WTC11 (cell line): ENCODE results near the gene CALHM5. TPM values are rescaled to one million over a fixed set of nuclear protein-coding genes. Genes with fewer than 3 reads are reported as not detected.

Experiments used
- ATAC-seq: fragments of 200-7000 bp; cut with Tn5 transposase; 2 replicates; pipeline ENCODE4 v1.10.0; 2021; ENCODE audit warnings: mild to moderate bottlenecking, moderate library complexity
- CTCF ChIA-PET: fragments of 300-600 bp; sonication (Branson Sonifier 250); formaldehyde crosslinking; loops from one replicate; lab custom pipeline; 2021; ENCODE audit warnings: antibody characterized with exemption; lab: Charles Lee
- POLR2A ChIA-PET: fragments of 350-600 bp; sonication (Branson Sonifier 250); formaldehyde crosslinking; loops from one replicate; lab custom pipeline; 2021; ENCODE audit warnings: antibody characterized with exemption; lab: Charles Lee
- DNase-seq: peaks from one replicate; pipeline ENCODE4 v3.0.0; 2021; ENCODE audit warnings: low spot score
- H3K27ac Mint-ChIP-seq: 2 replicates; pipeline ENCODE4 v1.8.0; 2021; ENCODE audit warnings: mixed read lengths
- H3K27me3 Mint-ChIP-seq: 2 replicates; pipeline ENCODE4 v1.8.0; 2021; ENCODE audit warnings: low read depth, mild to moderate bottlenecking, moderate library complexity, mixed read lengths
- H3K36me3 Mint-ChIP-seq: 2 replicates; pipeline ENCODE4 v1.8.0; 2021; ENCODE audit warnings: mixed read lengths
- H3K4me1 Mint-ChIP-seq: 2 replicates; pipeline ENCODE4 v1.8.0; 2022; ENCODE audit warnings: mixed read lengths
- H3K4me3 Mint-ChIP-seq: 2 replicates; pipeline ENCODE4 v1.8.0; 2021; ENCODE audit warnings: mild to moderate bottlenecking, moderate library complexity, mixed read lengths
- H3K9me3 Mint-ChIP-seq: 2 replicates; pipeline ENCODE4 v1.8.0; 2021; ENCODE audit warnings: mixed read lengths
- CBFB ChIP-seq: sonication (generic); formaldehyde crosslinking; IDR thresholded peaks from 2 replicates; pipeline ENCODE4 v1.8.1; 2022; ENCODE audit warnings: mild to moderate bottlenecking, low read depth, missing genetic modification reagents
- ESRRA ChIP-seq: sonication (generic); formaldehyde crosslinking; IDR thresholded peaks from 2 replicates; pipeline ENCODE4 v1.8.1; 2022; ENCODE audit warnings: mild to moderate bottlenecking, missing genetic modification reagents, borderline replicate concordance
- ETV6 ChIP-seq: sonication (generic); formaldehyde crosslinking; IDR thresholded peaks from 2 replicates; pipeline ENCODE4 v1.8.1; 2022; ENCODE audit warnings: mild to moderate bottlenecking, missing genetic modification reagents
- FOXK1 ChIP-seq: sonication (generic); formaldehyde crosslinking; IDR thresholded peaks from 2 replicates; pipeline ENCODE4 v1.8.0; 2022; ENCODE audit warnings: mild to moderate bottlenecking, moderate library complexity, missing genetic modification reagents
- GRHL2 ChIP-seq: fragments of 250-450 bp; sonication (Bioruptor Pico); IDR thresholded peaks from 2 replicates; pipeline ENCODE4 v1.8.0; 2022; ENCODE audit warnings: mild to moderate bottlenecking, moderate library complexity; ENCODE audit not compliant: insufficient replicate concordance, severe bottlenecking
- HMGA2 ChIP-seq: fragments of 250-450 bp; sonication (Bioruptor Pico); IDR thresholded peaks from 2 replicates; pipeline ENCODE4 v1.4.0; 2021; ENCODE audit warnings: mild to moderate bottlenecking, moderate library complexity
- IRF2 ChIP-seq: sonication (generic); formaldehyde crosslinking; IDR thresholded peaks from 2 replicates; pipeline ENCODE4 v1.8.0; 2022; ENCODE audit warnings: low read depth, missing genetic modification reagents, borderline replicate concordance
- MYBL2 ChIP-seq: sonication (generic); formaldehyde crosslinking; IDR thresholded peaks from 2 replicates; pipeline ENCODE4 v1.8.1; 2023; ENCODE audit warnings: mild to moderate bottlenecking, moderate library complexity, missing genetic modification reagents
- NR3C1 ChIP-seq: sonication (generic); formaldehyde crosslinking; conservative IDR thresholded peaks from 2 replicates; pipeline ENCODE4 v1.8.1; 2023; ENCODE audit warnings: low read depth, mild to moderate bottlenecking, missing genetic modification reagents
- PRRX2 ChIP-seq: fragments of 250-450 bp; sonication (Bioruptor Pico); IDR thresholded peaks from 2 replicates; pipeline ENCODE4 v1.8.0; 2021; ENCODE audit warnings: mild to moderate bottlenecking
- SMAD3 ChIP-seq: sonication (generic); formaldehyde crosslinking; IDR thresholded peaks from 2 replicates; pipeline ENCODE4 v1.8.0; 2022; ENCODE audit warnings: missing genetic modification reagents, mild to moderate bottlenecking, borderline replicate concordance
- SOX15 ChIP-seq: fragments of 250-450 bp; sonication (Bioruptor Pico); IDR thresholded peaks from 2 replicates; pipeline ENCODE4 v1.9.0; 2021; ENCODE audit warnings: mild to moderate bottlenecking
- TEAD1 ChIP-seq: sonication (generic); formaldehyde crosslinking; IDR thresholded peaks from 2 replicates; pipeline ENCODE4 v1.8.0; 2022; ENCODE audit warnings: mild to moderate bottlenecking, missing genetic modification reagents
- ZNF396 ChIP-seq: fragments of 250-450 bp; sonication (Bioruptor Pico); IDR thresholded peaks from 2 replicates; pipeline ENCODE4 v1.8.0; 2021; ENCODE audit warnings: mild to moderate bottlenecking, moderate library complexity, borderline replicate concordance
- ZNF423 ChIP-seq: fragments of 250-450 bp; sonication (Bioruptor Pico); IDR thresholded peaks from 2 replicates; pipeline ENCODE4 v2.1.2; 2022; ENCODE audit warnings: mild to moderate bottlenecking, moderate library complexity
- total RNA-seq: library from RNA; stranded (reverse); gene quantifications from 3 replicates; pipeline ENCODE4 v1.2.3, GENCODE V29; 2021
- TF ChIP-seq, protein P1 (sequence below): sonication (generic); formaldehyde crosslinking; IDR thresholded peaks from 2 replicates; pipeline ENCODE4 v1.8.0; 2022; ENCODE audit warnings: mild to moderate bottlenecking, missing genetic modification reagents
- TF ChIP-seq, protein P2 (sequence below): sonication (generic); formaldehyde crosslinking; IDR thresholded peaks from 2 replicates; pipeline ENCODE4 v1.8.0; 2022; ENCODE audit warnings: mild to moderate bottlenecking, missing genetic modification reagents
- TF ChIP-seq, protein P3 (sequence below): fragments of 250-450 bp; sonication (Bioruptor Pico); IDR thresholded peaks from 2 replicates; pipeline ENCODE4 v1.9.0; 2021; ENCODE audit warnings: mild to moderate bottlenecking
- TF ChIP-seq, protein P4 (sequence below): sonication (generic); formaldehyde crosslinking; conservative IDR thresholded peaks from 2 replicates; pipeline ENCODE4 v1.8.1; 2022; ENCODE audit warnings: mild to moderate bottlenecking, missing genetic modification reagents
- TF ChIP-seq, protein P5 (sequence below): sonication (generic); formaldehyde crosslinking; IDR thresholded peaks from 2 replicates; pipeline ENCODE4 v1.8.0; 2023; ENCODE audit warnings: mild to moderate bottlenecking, missing genetic modification reagents
- TF ChIP-seq, protein P6 (sequence below): sonication (generic); formaldehyde crosslinking; IDR thresholded peaks from 2 replicates; pipeline ENCODE4 v1.8.1; 2022; ENCODE audit warnings: mild to moderate bottlenecking, missing genetic modification reagents, moderate library complexity, borderline replicate concordance
- TF ChIP-seq, protein P7 (sequence below): fragments of 200-600 bp; IDR thresholded peaks from 2 replicates; pipeline ENCODE4 v1.8.0; 2022; ENCODE audit warnings: antibody characterized with exemption

The CALHM5 gene
- total RNA-seq, 1 experiment from 2014 or later, result 0.09 TPM

DNA sequence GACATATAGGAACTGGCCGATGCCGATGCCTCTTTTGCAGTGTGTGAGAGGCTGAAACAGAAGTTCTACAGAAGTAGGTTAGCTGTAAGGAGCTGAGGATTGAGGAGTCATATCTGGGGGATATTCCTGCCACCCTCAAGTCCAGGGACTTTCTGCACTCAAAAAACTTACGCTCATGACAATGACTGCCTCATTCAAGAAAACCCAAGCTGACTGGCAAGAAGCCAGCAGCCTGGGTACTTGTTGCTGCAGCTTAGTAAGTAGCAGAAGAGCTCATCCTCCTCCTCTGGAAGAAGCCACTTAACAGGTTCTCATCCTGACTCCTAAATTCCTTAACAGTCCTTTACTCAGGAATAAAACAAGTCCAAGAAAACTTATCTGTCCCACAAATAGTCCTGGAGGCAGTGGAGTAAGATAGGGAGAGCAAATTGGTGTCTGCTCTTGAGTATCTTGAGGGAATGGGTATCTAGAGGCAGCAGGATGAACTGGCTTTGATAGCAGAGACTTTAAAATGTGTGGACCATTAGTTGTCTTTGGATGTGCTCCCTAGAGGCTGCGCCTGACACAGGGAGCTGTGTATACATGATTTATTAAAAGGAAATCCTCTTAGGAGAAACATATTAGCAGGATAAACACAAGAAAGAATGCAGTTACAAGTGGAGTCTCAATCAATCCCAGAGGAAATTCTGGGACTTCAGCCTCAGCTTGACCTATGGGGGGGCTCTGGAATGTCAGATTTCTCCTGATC, 7.4 kb downstream of the CALHM5 start:
- CTCF ChIA-PET, result interaction anchor here (1.1 kb wide), 1 partner anchor 250 kb away, joined by 3 read pairs; no protein-coding TSS in a partner anchor
- DNase-seq (no peak), ATAC-seq (no peak)
- TF ChIP-seq NR3C1 (CRISPR knock-in tag), result no peak
- TF ChIP-seq, protein P1, sequence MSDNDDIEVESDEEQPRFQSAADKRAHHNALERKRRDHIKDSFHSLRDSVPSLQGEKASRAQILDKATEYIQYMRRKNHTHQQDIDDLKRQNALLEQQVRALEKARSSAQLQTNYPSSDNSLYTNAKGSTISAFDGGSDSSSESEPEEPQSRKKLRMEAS, result no peak
- TF ChIP-seq, protein P2, sequence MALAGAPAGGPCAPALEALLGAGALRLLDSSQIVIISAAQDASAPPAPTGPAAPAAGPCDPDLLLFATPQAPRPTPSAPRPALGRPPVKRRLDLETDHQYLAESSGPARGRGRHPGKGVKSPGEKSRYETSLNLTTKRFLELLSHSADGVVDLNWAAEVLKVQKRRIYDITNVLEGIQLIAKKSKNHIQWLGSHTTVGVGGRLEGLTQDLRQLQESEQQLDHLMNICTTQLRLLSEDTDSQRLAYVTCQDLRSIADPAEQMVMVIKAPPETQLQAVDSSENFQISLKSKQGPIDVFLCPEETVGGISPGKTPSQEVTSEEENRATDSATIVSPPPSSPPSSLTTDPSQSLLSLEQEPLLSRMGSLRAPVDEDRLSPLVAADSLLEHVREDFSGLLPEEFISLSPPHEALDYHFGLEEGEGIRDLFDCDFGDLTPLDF, result no peak
- POLR2A ChIA-PET, result no interaction called here
- Mint-ChIP-seq H3K27ac (no peak overlapping the region), H3K9me3 (no peaks in the 10 kb centered on the region), H3K36me3 (no peaks in the 10 kb centered on the region), H3K4me1 (peaks cover 18% of the 10 kb centered on the region), H3K4me3 (no peak overlapping the region), H3K27me3 (no peaks in the 10 kb centered on the region; the same call in 1 of the 2 replicates)

DNA sequence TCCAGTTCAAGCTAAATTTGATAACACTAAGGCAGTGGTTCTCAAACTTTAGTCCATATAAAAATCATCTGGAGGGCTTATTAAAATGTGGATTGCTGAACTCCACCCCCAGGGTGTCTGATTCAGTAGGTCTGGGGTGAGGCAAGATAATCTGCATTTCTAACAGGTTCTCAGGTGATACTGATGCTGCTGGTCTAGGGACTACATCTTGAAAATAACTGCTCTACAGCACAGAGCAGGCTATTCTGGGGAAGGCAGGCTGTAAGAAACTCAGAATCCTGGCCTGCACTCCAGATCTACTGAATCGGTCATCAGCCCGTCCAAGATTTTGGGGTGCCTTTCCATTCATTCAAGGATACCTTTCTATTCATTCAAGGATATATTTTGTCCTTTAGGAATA, 11.5 kb downstream of the CALHM5 start:
- Mint-ChIP-seq H3K36me3 (no peaks in the 10 kb centered on the region), H3K27me3 (no peaks in the 10 kb centered on the region; the same call in 1 of the 2 replicates), H3K4me1 (peaks cover 22% of the 10 kb centered on the region), H3K4me3 (no peak overlapping the region), H3K27ac (no peak overlapping the region), H3K9me3 (no peaks in the 10 kb centered on the region)
- ChIA-PET CTCF (interaction anchor here (0.9 to 1.4 kb wide), 2 partner anchors 10 to 11 kb away, joined by 4 read pairs; partner anchors contain the start of gene CALHM5), POLR2A (no interaction called here)
- ATAC-seq (peak; percentile 99), DNase-seq (no peak)
- TF ChIP-seq ZNF396 (CRISPR knock-in tag) (no peak), SMAD3 (CRISPR knock-in tag) (no peak), PRRX2 (CRISPR knock-in tag) (no peak), GRHL2 (CRISPR knock-in tag) (no peak), TEAD1 (CRISPR knock-in tag) (no peak), ESRRA (CRISPR knock-in tag) (no peak), ZNF423 (CRISPR knock-in tag) (no peak), MYBL2 (CRISPR knock-in tag) (no peak), CBFB (CRISPR knock-in tag) (no peak), IRF2 (CRISPR knock-in tag) (no peak), FOXK1 (CRISPR knock-in tag) (no peak), SOX15 (CRISPR knock-in tag) (no peak), NR3C1 (CRISPR knock-in tag) (no peak), ETV6 (CRISPR knock-in tag) (no peak), HMGA2 (CRISPR knock-in tag) (no peak)
- TF ChIP-seq, protein P3, sequence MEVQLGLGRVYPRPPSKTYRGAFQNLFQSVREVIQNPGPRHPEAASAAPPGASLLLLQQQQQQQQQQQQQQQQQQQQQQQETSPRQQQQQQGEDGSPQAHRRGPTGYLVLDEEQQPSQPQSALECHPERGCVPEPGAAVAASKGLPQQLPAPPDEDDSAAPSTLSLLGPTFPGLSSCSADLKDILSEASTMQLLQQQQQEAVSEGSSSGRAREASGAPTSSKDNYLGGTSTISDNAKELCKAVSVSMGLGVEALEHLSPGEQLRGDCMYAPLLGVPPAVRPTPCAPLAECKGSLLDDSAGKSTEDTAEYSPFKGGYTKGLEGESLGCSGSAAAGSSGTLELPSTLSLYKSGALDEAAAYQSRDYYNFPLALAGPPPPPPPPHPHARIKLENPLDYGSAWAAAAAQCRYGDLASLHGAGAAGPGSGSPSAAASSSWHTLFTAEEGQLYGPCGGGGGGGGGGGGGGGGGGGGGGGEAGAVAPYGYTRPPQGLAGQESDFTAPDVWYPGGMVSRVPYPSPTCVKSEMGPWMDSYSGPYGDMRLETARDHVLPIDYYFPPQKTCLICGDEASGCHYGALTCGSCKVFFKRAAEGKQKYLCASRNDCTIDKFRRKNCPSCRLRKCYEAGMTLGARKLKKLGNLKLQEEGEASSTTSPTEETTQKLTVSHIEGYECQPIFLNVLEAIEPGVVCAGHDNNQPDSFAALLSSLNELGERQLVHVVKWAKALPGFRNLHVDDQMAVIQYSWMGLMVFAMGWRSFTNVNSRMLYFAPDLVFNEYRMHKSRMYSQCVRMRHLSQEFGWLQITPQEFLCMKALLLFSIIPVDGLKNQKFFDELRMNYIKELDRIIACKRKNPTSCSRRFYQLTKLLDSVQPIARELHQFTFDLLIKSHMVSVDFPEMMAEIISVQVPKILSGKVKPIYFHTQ, result no peak
- TF ChIP-seq, protein P4, sequence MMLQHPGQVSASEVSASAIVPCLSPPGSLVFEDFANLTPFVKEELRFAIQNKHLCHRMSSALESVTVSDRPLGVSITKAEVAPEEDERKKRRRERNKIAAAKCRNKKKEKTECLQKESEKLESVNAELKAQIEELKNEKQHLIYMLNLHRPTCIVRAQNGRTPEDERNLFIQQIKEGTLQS, result no peak
- TF ChIP-seq, protein P5, sequence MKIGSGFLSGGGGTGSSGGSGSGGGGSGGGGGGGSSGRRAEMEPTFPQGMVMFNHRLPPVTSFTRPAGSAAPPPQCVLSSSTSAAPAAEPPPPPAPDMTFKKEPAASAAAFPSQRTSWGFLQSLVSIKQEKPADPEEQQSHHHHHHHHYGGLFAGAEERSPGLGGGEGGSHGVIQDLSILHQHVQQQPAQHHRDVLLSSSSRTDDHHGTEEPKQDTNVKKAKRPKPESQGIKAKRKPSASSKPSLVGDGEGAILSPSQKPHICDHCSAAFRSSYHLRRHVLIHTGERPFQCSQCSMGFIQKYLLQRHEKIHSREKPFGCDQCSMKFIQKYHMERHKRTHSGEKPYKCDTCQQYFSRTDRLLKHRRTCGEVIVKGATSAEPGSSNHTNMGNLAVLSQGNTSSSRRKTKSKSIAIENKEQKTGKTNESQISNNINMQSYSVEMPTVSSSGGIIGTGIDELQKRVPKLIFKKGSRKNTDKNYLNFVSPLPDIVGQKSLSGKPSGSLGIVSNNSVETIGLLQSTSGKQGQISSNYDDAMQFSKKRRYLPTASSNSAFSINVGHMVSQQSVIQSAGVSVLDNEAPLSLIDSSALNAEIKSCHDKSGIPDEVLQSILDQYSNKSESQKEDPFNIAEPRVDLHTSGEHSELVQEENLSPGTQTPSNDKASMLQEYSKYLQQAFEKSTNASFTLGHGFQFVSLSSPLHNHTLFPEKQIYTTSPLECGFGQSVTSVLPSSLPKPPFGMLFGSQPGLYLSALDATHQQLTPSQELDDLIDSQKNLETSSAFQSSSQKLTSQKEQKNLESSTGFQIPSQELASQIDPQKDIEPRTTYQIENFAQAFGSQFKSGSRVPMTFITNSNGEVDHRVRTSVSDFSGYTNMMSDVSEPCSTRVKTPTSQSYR (CRISPR knock-in tag), result no peak
- TF ChIP-seq, protein P6, sequence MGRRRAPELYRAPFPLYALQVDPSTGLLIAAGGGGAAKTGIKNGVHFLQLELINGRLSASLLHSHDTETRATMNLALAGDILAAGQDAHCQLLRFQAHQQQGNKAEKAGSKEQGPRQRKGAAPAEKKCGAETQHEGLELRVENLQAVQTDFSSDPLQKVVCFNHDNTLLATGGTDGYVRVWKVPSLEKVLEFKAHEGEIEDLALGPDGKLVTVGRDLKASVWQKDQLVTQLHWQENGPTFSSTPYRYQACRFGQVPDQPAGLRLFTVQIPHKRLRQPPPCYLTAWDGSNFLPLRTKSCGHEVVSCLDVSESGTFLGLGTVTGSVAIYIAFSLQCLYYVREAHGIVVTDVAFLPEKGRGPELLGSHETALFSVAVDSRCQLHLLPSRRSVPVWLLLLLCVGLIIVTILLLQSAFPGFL (CRISPR knock-in tag), result no peak
- TF ChIP-seq, protein P7, sequence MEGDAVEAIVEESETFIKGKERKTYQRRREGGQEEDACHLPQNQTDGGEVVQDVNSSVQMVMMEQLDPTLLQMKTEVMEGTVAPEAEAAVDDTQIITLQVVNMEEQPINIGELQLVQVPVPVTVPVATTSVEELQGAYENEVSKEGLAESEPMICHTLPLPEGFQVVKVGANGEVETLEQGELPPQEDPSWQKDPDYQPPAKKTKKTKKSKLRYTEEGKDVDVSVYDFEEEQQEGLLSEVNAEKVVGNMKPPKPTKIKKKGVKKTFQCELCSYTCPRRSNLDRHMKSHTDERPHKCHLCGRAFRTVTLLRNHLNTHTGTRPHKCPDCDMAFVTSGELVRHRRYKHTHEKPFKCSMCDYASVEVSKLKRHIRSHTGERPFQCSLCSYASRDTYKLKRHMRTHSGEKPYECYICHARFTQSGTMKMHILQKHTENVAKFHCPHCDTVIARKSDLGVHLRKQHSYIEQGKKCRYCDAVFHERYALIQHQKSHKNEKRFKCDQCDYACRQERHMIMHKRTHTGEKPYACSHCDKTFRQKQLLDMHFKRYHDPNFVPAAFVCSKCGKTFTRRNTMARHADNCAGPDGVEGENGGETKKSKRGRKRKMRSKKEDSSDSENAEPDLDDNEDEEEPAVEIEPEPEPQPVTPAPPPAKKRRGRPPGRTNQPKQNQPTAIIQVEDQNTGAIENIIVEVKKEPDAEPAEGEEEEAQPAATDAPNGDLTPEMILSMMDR, result no peak
